HG02884 (cell line): Measurements from ENCODE around the gene DCAF6.
A peak's percentile ranks its signal among the peaks of the same experiment; 100 is the strongest.
"Not testable (repeated sequence)": the region's sequence is repeated elsewhere in the genome, so short reads cannot be mapped to it uniquely, and the experiment has no call there.

Experiments
- ATAC-seq: cut with Tn5 transposase; IDR thresholded peaks from one replicate; pipeline ENCODE4 v1.9.1; 2021; ENCODE audit warnings: mild to moderate bottlenecking, moderate library complexity; ENCODE audit not compliant: unreplicated experiment

DCAF6 gene

DNA sequence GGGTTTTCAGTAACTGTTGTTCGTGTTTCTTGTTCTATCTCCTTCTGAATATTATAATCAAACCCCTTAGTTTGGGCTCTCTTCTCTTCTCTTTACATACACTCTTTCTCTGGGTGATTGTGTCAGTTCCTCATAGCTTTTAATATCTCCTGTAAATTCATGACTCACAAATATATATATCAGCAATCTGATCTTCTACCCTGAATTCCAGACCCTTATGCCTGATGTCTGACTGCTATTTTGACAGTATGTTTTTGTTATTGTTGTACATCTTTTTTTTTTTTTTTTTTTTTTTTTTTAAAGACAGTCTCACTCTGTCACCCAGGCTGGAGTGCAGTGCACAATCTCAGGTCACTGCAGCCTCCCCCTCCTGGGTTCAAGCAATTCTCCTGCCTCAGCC, 71.2 kb downstream of the DCAF6 start:
- ATAC-seq = no peak

DNA sequence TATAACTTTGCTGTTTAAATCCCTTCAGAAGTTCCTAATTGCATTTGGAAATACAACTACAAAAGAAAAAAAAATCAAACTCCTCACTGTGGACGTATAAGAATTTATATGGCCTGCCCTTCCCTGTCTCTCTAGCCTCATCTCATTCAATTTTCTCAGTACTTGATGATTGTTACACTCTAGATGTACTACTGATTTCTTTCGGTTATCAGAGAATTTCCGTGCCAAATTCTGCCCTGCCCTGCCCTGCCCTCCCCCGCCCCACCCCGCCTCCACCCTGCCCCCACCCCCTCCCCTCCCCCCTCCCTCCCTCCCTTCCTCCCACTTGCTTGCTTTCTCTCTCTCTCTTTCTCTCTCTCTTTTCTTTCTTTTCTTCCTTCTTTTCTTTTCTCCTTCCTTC, 72.1 kb downstream of the DCAF6 start:
- no peak for ATAC-seq

DNA sequence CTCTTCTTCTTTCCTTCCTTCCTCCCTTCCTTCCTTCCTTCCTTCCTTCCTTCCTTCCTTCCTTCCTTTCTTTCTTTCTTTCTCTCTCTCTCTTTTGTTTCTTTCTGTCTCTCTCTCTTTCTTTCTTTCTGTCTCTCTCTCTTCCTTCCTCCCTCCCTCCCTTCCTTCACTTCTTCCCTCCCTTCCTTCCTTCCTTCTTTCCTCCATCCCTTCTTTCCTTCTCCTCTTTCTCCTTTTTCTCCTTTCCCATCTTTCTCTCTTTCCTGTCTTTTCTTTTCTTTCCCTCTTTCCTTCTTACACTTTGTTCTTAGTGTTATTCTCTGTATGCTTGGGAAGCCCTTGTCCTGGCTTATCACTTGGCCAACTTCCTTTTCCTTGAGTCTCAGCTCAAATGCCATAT, 72.8 kb downstream of the DCAF6 start:
- ATAC-seq = no peak

DNA sequence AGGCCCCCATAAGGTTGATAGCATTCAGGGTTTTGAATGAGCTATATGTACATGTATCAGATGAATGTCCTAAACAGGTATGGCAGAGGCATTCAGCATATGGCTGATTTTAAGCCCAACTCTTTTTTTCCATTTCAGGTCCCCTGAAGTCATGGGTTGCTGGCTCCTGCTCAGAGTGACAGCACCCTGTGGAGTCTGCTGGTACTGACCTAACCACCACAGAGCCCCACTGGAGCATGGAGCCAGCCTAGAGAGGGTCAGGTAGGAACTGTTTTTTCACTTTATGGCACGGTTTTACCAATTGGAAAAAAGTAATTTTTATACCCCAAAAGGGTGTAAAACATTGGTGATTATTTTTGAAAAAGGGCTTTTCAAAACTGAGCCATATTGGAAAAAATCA, 82.9 kb downstream of the DCAF6 start:
- no peak for ATAC-seq

DNA sequence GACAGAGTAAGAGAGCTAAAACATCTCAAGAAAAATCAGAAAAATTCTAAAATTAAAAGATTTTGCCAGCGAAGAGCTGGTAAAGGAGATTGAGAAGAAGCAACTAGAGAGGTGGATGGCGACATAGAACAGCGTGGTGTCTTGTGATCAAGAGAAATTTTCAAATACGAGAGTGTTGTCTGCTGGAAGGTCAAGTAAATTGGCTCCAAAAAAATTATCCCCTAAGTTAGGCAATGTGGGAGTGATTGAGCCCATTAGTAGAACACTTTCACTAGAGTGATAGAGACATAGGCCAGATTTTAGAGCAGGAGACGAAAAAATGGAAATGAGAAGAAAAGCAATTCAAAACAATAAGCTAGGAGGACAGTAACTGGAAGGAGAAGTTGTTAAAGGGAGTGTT, 94.7 kb downstream of the DCAF6 start:
- ATAC-seq = no peak

DNA sequence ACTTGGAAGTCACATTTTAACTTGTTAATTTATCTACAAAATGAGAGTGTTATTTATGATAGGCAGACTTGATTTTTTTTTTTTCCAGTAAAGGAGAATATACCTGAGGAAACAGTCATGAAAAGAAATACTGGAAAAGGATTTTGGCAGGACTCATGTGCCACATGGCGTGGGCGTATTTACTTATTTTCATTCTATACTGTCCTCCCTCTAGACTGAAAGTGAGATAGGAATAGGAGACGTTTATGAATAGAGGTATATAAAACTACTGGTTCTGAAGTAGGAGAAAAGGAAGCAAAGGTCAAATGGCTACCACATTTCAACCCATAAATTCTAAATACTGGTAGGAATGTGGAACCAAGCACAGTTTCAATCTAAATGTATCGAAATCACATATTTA, 95.1 kb downstream of the DCAF6 start:
- ATAC-seq = peak; percentile 17

DNA sequence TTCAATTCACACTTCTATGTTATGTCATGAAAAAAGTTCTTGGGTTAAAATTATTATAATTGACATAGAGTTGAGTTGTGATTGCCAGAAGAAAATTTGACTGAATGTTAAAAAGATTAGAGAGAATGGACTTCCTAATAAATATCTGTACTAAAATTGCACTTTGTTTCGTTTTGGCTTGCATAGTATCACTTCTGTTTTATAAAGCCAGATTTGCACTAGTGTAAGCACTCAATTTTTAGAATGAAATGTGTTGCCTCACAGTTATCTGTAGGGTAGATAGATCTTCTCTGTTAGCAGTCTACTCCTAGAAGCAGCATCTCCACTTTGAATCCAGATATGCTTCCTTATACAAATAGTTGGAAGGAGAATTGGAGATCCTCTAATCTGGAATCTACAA, 95.5 kb downstream of the DCAF6 start:
- peak; percentile 59 for ATAC-seq

DNA sequence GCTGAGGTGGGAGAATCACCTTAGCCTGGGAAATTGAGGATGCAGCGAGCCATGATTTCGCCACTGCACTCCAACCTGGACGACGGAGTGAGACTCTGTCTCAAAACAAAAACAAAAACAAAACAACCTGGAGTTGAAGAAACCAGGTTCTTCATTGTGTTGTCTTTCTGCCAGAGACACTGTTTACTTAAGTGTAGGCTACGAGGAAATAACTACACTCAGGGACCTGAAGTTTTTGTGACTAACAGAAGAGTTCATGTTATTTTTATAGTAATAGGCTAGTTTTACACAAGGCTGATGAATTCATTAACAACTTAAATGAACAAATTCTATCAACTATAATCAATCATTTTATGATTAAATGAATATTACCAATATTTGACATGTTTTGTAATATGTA, 98.9 kb downstream of the DCAF6 start:
- no peak for ATAC-seq

DNA sequence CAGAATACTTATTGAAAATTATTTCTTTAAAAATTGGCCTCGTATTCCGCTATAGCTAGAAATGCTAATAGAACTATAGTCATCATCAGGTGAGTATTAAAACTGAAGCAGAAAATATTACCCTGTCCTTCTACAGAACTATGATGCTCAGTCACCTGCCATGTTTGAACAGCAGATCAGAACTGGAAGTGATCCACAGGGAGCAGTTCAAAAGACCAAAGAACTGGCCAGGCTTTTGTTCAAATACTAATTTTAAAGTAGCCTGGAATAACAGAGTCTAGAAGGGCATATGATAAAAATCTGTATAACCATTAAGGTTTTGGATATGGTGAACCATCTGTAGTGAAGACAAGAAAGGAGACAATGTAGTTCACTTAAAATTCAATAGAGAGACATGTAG, 105.9 kb downstream of the DCAF6 start:
- no peak for ATAC-seq

DNA sequence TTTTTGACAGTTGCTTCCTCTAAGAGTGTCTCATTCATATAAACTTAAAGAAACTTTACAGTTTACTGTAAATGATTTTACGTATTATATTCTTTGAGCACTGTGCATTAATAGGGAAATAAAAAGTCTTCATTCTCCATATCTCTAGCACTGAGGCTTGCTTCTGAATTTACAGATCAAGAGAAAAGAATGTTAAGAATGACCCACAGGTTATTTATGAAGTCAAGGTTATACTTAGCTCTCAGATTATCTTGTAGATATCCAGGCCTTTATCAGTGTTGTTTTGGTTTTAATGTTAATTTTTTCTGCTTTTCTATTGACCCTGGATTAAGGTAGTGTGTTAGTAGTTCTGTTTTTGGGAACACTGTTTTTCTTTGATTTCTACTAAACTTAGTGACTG, 108.8 kb downstream of the DCAF6 start:
- no peak for ATAC-seq

DNA sequence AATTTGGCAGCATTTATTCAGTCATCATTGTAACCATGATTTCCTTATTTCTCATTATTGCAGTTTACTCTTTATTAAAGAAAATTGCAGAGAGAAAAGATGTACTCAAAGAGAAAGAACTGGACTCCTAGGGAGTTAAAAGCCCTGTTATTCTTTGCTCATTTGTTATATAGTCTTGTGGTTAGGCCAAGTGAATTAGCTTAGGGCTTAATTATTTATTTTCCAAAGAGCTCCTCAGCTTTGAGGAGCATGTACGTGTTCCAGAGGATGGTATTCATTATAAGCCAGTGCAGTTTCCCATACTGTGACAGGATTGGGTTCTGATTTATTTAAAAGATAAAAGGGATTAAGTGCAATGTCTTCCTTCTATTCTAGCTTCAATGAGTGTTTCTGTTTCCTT, 113.8 kb downstream of the DCAF6 start:
- no peak for ATAC-seq

DNA sequence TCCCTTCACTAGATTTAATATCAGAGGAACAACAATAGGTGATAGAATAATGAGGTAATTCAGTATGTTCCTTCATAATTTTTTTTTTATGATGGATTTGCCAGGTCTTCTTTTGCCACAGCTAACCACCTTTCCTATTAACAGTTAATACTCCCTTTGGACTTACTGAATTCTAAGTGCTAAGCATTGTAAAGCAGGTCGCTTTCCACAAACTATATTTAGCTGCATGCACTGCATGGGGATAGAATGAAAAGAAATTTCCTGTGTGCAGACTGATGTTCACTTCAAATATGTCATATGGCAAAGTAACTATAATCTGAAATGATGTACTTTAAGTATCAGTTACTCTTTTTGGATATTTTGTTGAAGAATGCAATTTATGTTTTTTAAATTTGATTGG, 114.4 kb downstream of the DCAF6 start:
- no peak for ATAC-seq

DNA sequence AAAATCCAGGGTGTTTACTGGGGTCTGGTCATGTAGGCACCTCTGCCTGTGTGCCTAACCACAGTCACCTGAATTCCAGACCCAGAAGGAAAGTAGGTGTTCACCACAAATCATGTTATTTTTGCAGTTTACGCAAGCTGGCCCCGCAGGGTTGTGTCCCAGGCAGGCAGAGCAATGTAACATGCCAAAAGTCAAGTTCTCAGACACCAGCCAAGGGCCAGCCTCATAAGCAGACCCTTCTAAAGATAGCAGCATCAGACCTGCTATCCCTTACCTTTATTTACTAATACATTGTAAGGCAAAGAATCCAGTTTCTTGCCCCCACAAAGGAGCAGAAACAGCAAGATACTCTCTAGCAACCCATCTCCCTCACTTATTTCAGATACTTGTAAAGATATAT, 117.2 kb downstream of the DCAF6 start:
- no peak for ATAC-seq

DNA sequence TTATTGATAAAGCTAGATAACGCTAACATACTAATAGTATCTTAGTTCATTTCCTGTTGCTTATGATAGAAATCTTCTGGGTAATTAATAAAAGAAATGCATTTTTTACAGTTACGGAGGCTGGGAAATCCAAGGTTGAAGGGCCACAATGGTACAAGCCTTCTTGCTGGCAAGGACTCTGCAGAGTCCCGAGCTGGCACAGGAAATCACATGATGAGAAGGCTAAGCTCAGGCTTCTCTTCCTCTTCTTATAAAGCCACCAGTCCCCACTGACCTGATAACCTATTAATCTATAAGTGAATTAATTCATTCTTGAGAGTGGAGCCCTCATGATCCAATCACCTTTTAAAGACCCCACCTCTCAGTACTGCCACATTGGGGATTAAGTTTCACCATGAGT, 117.6 kb downstream of the DCAF6 start:
- ATAC-seq = no peak

DNA sequence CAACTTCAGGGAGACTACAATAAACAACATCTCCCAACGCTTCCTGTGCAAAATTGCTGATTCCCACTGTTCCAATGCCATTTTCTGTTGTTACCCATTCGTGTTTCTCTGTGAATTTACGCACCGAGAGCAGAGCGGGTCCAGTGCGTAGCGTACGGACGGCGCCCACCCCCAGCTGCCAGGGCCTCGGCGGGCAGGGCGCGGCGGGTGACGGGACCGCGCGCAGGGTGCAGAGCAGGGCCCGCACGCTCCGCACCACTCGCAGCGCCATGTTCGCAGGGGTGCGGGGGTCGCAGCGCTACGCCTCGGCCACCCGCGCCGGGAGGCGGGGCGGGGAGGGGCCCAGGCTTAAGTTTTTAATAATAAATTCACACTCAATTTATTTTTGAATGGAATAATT, 119.7 kb downstream of the DCAF6 start:
- ATAC-seq = not testable (repeated sequence)

DNA sequence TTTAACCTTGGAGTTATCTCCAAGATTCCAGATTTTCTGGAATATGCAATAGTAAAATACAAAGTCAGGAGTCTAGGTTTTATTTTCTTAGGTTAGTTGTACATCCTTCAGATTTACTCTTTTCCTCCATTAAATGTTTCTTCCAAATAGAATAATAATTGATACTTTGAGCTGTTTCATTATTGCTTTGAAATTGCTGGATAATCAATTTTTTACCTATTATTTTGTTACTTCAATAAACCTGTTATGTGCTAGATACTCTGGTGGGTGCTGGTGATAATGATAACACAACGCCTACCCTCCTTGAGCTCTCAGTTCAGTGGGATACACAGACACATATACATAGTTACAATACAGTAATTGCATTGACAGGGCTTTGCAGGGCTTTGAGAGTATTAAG, 120.9 kb downstream of the DCAF6 start:
- ATAC-seq = no peak

DNA sequence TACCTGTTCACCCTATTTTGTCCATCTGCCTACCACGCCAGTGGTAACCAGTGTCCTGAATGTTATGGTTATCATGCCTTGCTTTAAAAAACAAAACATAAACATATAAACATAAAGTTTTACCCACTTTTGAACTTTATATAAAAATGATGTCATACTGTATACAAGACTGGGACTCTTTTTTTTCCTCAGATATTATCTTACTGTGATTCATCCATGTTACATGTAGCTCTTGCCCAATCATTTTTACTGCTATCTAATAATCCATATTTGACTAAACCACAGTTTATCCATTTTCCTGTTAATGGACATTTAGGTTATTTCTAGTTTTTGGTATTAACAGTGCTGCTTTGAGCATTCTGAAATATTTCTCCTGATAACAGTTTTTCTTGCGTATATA, 121.4 kb downstream of the DCAF6 start:
- no peak for ATAC-seq

DNA sequence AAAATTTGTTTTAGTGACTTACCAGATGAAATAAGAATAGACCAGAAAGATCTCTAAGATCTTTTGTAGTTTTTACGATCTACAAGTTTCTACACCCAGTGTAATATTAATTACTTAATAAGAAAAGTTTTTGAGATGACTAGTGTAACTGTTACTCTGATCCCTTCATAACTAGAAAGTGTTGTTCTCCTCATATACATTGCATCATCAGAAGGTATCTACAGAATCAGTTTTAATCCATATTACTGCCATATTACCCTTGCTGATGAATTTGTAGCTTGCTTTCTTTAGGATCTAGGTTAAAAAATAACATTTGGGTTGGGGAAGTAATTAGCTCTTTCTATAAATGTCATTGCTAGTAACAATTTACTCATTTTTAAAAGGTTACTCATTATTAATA, 127.7 kb downstream of the DCAF6 start:
- no peak for ATAC-seq

DNA sequence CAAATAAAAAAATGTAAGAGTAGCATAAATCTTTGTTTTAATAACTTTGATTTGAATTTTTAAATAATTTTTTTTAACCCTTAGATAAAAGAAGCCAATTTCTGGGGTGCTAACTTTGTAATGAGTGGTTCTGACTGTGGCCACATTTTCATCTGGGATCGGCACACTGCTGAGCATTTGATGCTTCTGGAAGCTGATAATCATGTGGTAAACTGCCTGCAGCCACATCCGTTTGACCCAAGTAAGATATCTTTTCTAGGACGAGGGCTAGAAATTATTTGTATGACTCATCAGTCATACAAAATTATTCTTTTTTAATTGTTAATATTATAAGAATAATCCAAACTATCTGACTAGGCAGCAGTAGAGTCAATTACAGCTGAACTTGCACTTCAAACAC, 129.0 kb downstream of the DCAF6 start:
- no peak for ATAC-seq

DNA sequence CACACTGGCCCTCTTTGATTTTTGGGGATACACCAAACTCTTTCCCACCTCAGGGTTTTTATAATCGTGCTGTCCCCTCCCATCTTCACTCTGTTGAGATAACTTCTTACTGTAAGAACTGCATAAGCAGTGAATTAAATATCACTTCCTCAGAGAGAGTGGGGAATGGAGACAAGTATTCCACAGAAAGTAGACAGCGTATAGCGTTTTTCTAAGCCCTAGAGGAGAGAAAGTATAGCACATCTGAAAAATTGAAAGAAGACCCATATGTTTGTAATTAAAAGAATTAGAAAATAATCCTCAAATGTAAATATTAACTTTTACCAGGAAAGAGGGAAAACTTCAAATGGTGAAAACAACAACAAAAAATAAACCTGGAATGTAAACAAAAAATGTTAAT, 132.9 kb downstream of the DCAF6 start:
- ATAC-seq = no peak

DNA sequence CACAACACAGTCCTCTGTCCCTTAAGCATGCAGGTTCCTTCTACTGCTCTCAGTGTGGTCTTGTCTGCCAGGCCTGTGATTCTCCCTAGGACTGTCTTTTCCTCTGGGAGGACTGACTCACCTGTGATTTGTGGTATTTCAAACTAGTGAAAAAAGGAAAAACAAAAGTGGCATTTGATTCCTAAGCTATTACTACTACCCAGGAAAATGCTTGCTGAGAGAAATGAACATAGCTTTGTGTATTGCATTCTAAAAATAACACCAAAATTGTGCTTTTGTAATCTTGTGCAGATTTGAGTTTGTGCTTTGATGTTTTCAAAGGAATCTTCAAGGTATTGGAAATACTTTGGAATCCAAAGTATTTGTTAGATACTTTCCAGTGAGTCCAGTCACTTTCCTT, 143.3 kb downstream of the DCAF6 start:
- ATAC-seq = no peak

DNA sequence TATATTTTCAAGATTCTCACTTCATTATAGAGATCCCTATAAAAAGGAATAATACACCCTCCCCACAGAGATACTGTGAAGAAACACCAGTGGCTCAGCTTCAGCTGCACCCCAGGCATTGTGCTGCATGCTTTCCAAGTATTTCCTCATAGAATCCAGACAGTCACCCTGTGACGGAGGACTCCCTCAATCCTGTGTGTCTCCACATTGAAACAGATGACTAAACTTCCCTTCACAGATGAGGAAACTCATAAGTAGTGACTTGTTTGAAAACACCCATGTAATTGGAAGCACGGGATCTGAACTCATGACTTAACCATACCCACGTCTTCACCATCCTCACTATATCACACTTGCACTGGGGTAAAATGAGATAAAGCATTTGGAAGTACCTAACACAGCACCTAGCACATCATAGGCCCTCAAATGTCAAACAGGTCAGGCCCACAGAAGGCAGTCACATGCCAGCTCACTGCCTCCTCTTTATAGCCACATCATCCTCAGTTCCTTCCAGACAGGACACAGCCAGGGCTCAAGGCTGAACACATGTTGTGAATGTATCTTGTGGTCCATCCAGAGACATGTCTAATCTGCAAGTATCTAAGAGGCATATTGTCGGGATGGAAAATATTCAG, 145.0 kb downstream of the DCAF6 start:
- no peak for ATAC-seq

DNA sequence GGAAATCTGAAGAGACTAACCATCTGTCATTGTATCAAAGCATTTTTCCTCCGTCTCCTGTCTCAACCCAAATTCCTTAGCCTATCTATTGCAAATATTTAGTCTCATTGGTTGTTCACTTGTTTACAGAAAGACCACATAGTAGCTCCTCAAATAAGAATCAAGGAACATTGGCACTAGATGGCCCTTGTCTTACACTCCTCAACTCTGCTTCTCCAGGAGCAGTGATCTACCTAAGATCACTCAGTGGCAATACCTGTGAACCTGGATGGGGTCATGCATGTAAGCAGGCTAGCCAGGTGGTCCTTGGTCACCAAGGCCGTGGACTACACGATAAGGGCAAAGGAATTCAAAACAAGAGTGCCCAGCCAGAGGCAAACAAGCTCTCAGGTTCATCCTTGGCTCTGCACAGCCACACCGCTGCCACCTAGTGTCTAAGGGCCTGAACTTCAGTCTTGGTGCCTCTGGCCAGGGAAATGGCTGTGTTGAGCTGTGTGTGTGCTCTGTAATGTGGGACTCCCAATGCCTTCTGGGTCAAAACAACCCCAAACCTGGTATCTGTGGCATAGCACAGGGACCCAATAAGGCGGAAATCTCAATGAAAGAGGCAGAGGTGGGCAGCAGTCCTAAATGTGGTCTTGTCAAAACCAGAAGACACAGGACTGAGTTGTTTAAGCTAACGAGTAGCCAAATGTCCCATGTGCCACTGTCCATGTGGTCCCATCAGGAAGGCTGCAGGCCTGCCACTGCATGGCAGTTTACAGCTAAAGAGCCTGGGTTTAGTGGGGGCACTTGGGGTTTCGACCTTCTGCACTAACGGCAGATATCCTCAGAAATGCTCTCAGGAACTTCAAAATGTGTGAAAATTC, 145.8 kb downstream of the DCAF6 start:
- peak; percentile 89 for ATAC-seq
